CD14-positive monocyte (primary cell): Measurements from ENCODE around the gene IRF2. TPM values are rescaled to one million over a fixed set of nuclear protein-coding genes. Genes with fewer than 3 reads are reported as not detected.

Source experiments
- DNase-seq, 3 donors: peaks; one replicate each; pipeline ENCODE4 v3.0.0-alpha.2; 2011 to 2022
- H2AFZ ChIP-seq: 2 replicates; pipeline ENCODE4 v1.6.0; 2012; ENCODE audit warnings: mild to moderate bottlenecking, low read depth, low read length, inconsistent platforms; ENCODE audit not compliant: insufficient read depth, poor library complexity, severe bottlenecking
- H3K27ac ChIP-seq, 2 donors: 1 replicate in 1 of 2; 2 replicates in 1 of 2; pipeline ENCODE4 v1.5.1; 2012 to 2013; ENCODE audit warnings: low read length in 2 of 2, control low read depth in 1 of 2, inconsistent platforms in 1 of 2, low read depth in 1 of 2, mild to moderate bottlenecking in 1 of 2
- H3K27me3 ChIP-seq, 2 donors: one replicate each; pipeline versions ENCODE4 v1.6.0 to v1.6.1; 2011 to 2013; ENCODE audit warnings: low read length in 2 of 2; ENCODE audit not compliant: control insufficient read depth in 2 of 2, insufficient read depth in 2 of 2
- H3K36me3 ChIP-seq, 2 donors: replicated peaks in 1 of 2; 1 replicate in 1 of 2; 2 replicates in 1 of 2; pipeline versions ENCODE4 v1.5.1 to v1.6.1; 2012 to 2013; ENCODE audit warnings: low read length in 2 of 2, control low read depth in 1 of 2, inconsistent platforms in 1 of 2, mild to moderate bottlenecking in 1 of 2; ENCODE audit not compliant: insufficient read depth in 2 of 2, control insufficient read depth in 1 of 2
- H3K4me1 ChIP-seq, 2 donors: 1 replicate in 1 of 2; 2 replicates in 1 of 2; pipeline versions ENCODE4 v1.5.1 to v1.6.1; 2012 to 2013; ENCODE audit warnings: low read length in 2 of 2, control low read depth in 1 of 2, inconsistent platforms in 1 of 2, mild to moderate bottlenecking in 1 of 2, moderate library complexity in 1 of 2; ENCODE audit not compliant: insufficient read depth in 2 of 2, control insufficient read depth in 1 of 2
- H3K4me2 ChIP-seq: replicated peaks from 2 replicates; pipeline ENCODE3; 2012; ENCODE audit warnings: low read length, moderate library complexity, mild to moderate bottlenecking; ENCODE audit not compliant: poor library complexity, severe bottlenecking; ENCODE audit errors: extremely low read depth
- H3K4me3 ChIP-seq, 3 experiments: fragments of 200-600 bp in 1 of 3; sonication (generic) in 1 of 3; replicated peaks in 1 of 3; 1 replicate in 2 of 3; 2 replicates in 1 of 3; pipeline ENCODE4 v1.5.1; 2011 to 2013; ENCODE audit warnings: low read length in 3 of 3, mild to moderate bottlenecking in 3 of 3, control low read depth in 2 of 3, low read depth in 2 of 3, inconsistent platforms in 1 of 3, moderate library complexity in 1 of 3
- H3K79me2 ChIP-seq: 2 replicates; pipeline ENCODE4 v1.6.0; 2012; ENCODE audit warnings: mild to moderate bottlenecking, control low read depth, inconsistent platforms, low read length, moderate library complexity; ENCODE audit not compliant: insufficient read depth
- H3K9ac ChIP-seq: 2 replicates; pipeline ENCODE4 v1.6.0; 2017; ENCODE audit warnings: low read length, mild to moderate bottlenecking; ENCODE audit not compliant: insufficient read depth, poor library complexity, severe bottlenecking
- H3K9me3 ChIP-seq, 2 donors: replicated peaks in 1 of 2; 1 replicate in 1 of 2; 2 replicates in 1 of 2; pipeline versions ENCODE4 v1.5.1 to v1.6.1; 2012 to 2013; ENCODE audit warnings: low read length in 2 of 2, control low read depth in 1 of 2; ENCODE audit not compliant: control insufficient read depth in 1 of 2, insufficient read depth in 1 of 2
- H4K20me1 ChIP-seq: 2 replicates; pipeline ENCODE4 v1.6.0; 2012; ENCODE audit warnings: mild to moderate bottlenecking, low read length, control low read depth, moderate library complexity; ENCODE audit not compliant: insufficient read depth
- H3K27ac Mint-ChIP-seq, 7 donors: one replicate each; pipeline ENCODE4 v1.8.0; 2020; ENCODE audit warnings: mild to moderate bottlenecking in 7 of 7, mixed read lengths in 7 of 7, moderate library complexity in 6 of 7, inconsistent platforms in 2 of 7
- H3K27me3 Mint-ChIP-seq, 3 donors: one replicate each; pipeline ENCODE4 v1.8.0; 2021 to 2022; ENCODE audit warnings: low read depth in 3 of 3, mild to moderate bottlenecking in 3 of 3, mixed read lengths in 3 of 3, moderate library complexity in 3 of 3, inconsistent platforms in 1 of 3
- H3K36me3 Mint-ChIP-seq, 2 donors: one replicate each; pipeline ENCODE4 v1.8.0; 2020; ENCODE audit warnings: mixed read lengths in 2 of 2, inconsistent platforms in 1 of 2, mild to moderate bottlenecking in 1 of 2
- H3K4me1 Mint-ChIP-seq: one replicate; pipeline ENCODE4 v1.8.0; 2020; ENCODE audit warnings: mild to moderate bottlenecking, mixed read lengths
- H3K4me3 Mint-ChIP-seq, 2 donors: one replicate each; pipeline ENCODE4 v1.8.0; 2020; ENCODE audit warnings: mild to moderate bottlenecking in 2 of 2, mixed read lengths in 2 of 2, moderate library complexity in 1 of 2
- H3K9me3 Mint-ChIP-seq, 7 donors: one replicate each; pipeline ENCODE4 v1.8.0; 2020 to 2022; ENCODE audit warnings: mixed read lengths in 7 of 7, mild to moderate bottlenecking in 6 of 7, moderate library complexity in 6 of 7, inconsistent platforms in 2 of 7
- CTCF ChIP-seq: fragments of 200-600 bp; IDR thresholded peaks from one replicate; pipeline ENCODE4 v1.8.0; 2022; ENCODE audit warnings: antibody characterized with exemption, mild to moderate bottlenecking
- WGBS: methylation state at CpG from one replicate; pipeline ENCODE4 v1.1.5; 2013; ENCODE audit warnings: missing lambda C conversion rate; ENCODE audit not compliant: insufficient coverage; 5-methylcytosine and 5-hydroxymethylcytosine counted together
- intact Hi-C, 2 donors: fragments of 100-400 bp; cut with micrococcal nuclease; formaldehyde crosslinking; loops; one replicate each; pipeline versions ENCODE4 v1.15.0 to v1.15.1; 2023
- polyA plus RNA-seq, 3 donors: library from polyadenylated mRNA; depleted of rRNA in 1 of 3; unstranded in 2 of 3; stranded (reverse) in 1 of 3; fragments of 300-500 nt in 2 of 3; fragments of >200 nt in 1 of 3; fragmentation: Illumina TruSeq in 2 of 3; gene quantifications; 1 replicate in 2 of 3; 2 replicates in 1 of 3; pipeline ENCODE4 v1.2.3, GENCODE V29; 2012 to 2021

IRF2 gene
- polyA plus RNA-seq, 3 donors: 51.3 to 76.8 (median 56.1) TPM

DNA sequence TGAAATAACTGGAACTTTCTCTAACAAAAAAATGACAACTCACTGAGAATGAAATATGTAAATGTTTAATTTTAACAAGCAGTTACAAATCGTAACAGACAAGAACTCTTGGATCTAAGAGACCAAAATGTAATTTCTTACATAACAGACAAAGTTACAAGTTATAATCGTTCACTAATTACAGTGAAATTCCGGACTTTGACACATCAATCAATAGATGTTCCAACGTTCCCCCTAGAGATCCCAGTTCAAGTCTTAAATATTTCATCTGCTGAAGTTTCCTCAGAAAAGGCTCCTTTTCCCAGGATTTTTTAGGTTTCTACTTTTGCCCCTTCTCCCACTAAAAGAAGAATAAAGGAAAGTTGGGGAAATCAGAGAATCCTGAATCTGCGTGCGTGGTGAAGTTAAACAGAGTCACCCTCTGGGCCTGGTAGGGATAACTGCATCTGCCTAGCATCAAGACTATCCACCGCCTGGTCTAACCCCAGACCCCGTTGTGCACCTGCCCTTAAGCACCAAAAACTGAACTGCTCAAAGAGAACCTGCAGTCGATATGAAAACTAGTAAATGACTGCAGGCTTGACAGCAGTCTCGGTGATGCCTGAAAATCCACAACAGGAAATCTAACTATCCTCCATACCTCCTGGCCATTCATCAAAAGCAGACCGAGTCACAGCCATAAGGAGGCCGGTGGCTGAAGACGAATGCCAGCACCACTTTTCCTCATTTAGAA is 2.3 kb downstream of the IRF2 start:
- H2AFZ ChIP-seq: peak overlapping the region; percentile 86

DNA sequence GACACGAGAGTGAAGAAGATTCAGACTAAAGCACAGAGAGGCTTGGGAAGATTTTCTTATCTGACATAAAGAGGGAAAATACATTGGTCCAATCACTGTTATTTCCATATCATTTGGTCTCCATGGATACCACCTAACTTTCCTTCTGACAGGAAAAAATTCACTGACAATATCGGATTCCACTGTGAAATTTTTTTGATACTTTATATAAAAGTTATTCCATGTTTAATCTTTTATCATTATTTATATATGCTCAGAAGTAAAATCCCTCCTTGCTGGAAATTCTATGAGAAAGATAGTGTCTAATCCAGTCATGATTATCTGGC is 3.6 kb downstream of the IRF2 start:
- intact Hi-C loops: loop anchor here (5.0 to 10.0 kb wide), 4 partner anchors 42 to 966 kb away; partner anchors contain the start of gene ING2 (in 1 of the 2)
- peaks cover 42% of the 10 kb centered on the region for H3K4me1 Mint-ChIP-seq
- no peak overlapping the region for H3K4me3 ChIP-seq
- no peak overlapping the region for H3K27ac Mint-ChIP-seq
- peaks cover 25 to 34% of the 10 kb centered on the region in 2 donors for H3K36me3 Mint-ChIP-seq
- no peak overlapping the region for H3K4me2 ChIP-seq
- peaks cover 21 to 29% of the 10 kb centered on the region in 2 donors for H3K4me1 ChIP-seq
- no peak for DNase-seq
- H3K9me3 Mint-ChIP-seq: no peaks in the 10 kb centered on the region
- peaks cover 93% of the 10 kb centered on the region for H3K79me2 ChIP-seq
- peaks cover 62% of the 10 kb centered on the region for H4K20me1 ChIP-seq
- no peak for TF ChIP-seq CTCF
- WGBS: no CpG with 5 or more reads among the region's 2 CpGs
- no peak overlapping the region for H2AFZ ChIP-seq
- no peaks in the 10 kb centered on the region for H3K27me3 Mint-ChIP-seq
- H3K36me3 ChIP-seq: peaks cover 0 to 30% of the 10 kb centered on the region in 2 donors
- H3K27ac ChIP-seq: no peak overlapping the region
- H3K9ac ChIP-seq: no peak overlapping the region
- no peak overlapping the region for H3K4me3 Mint-ChIP-seq
- H3K9me3 ChIP-seq: no peaks in the 10 kb centered on the region
- H3K27me3 ChIP-seq: no peaks in the 10 kb centered on the region

More for the DNA sequence above, 2.3 kb downstream of the IRF2 start:
- Histone ChIP-seq H3K79me2 (peaks cover 93% of the 10 kb centered on the region), H3K4me1 (peaks cover 34 to 42% of the 10 kb centered on the region in 2 donors), H3K4me2 (peak overlapping the region; percentile 84), H3K4me3 (peak overlapping the region; percentile 67 to 100 (median 83)), H3K27me3 (no peaks in the 10 kb centered on the region), H3K27ac (peak overlapping the region; percentile 86 to 99), H4K20me1 (peaks cover 49% of the 10 kb centered on the region), H3K36me3 (peaks cover 0 to 21% of the 10 kb centered on the region in 2 donors), H3K9ac (peak overlapping the region; percentile 92), H3K9me3 (no peaks in the 10 kb centered on the region)
- Mint-ChIP-seq H3K4me3 (peak overlapping the region; percentile 91 to 94), H3K4me1 (peaks cover 51% of the 10 kb centered on the region), H3K36me3 (peaks cover 24 to 36% of the 10 kb centered on the region in 2 donors), H3K27ac (peak overlapping the region; percentile 87 to 97 (median 94)), H3K9me3 (no peaks in the 10 kb centered on the region), H3K27me3 (no peaks in the 10 kb centered on the region)
- WGBS: 15% methylated on average over 4 of the region's 13 CpGs
- no peak for TF ChIP-seq CTCF
- no peak for DNase-seq
- intact Hi-C loops: loop anchor here (2.0 to 10.0 kb wide), 5 partner anchors 40 to 967 kb away; partner anchors contain the start of gene ING2 (in 1 of the 2)
